Neuronal stem cell (in vitro differentiated cells): Measurements from ENCODE around the gene OR5K2.

Experiments used
- DNase-seq: peaks from one replicate; pipeline ENCODE4 v3.0.0-alpha.2; 2013; ENCODE audit warnings: low spot score
- H2AFZ ChIP-seq: one replicate; pipeline ENCODE4 v1.6.1; 2013; ENCODE audit warnings: mild to moderate bottlenecking, low read length, inconsistent platforms
- H2AK5ac ChIP-seq: 2 replicates; pipeline ENCODE4 v1.6.1; 2013; ENCODE audit warnings: low read depth, mild to moderate bottlenecking, inconsistent platforms, low read length, moderate library complexity, mixed read lengths
- H2BK120ac ChIP-seq: 2 replicates; pipeline ENCODE4 v1.6.1; 2013; ENCODE audit warnings: low read depth, mild to moderate bottlenecking, inconsistent platforms, low read length, moderate library complexity, mixed read lengths
- H2BK12ac ChIP-seq: one replicate; pipeline ENCODE4 v1.6.1; 2013; ENCODE audit warnings: low read length, inconsistent platforms
- H2BK15ac ChIP-seq: 2 replicates; pipeline ENCODE4 v1.6.1; 2013; ENCODE audit warnings: mild to moderate bottlenecking, low read length, inconsistent platforms, mixed read lengths
- H2BK5ac ChIP-seq: one replicate; pipeline ENCODE4 v1.6.1; 2013; ENCODE audit warnings: inconsistent platforms, mild to moderate bottlenecking, low read length, moderate library complexity
- H3K14ac ChIP-seq: one replicate; pipeline ENCODE4 v1.6.1; 2013; ENCODE audit warnings: low read length, inconsistent platforms
- H3K18ac ChIP-seq: 2 replicates; pipeline ENCODE4 v1.6.1; 2013; ENCODE audit warnings: low read length, inconsistent platforms
- H3K23ac ChIP-seq: 2 replicates; pipeline ENCODE4 v1.6.1; 2013; ENCODE audit warnings: low read depth, mild to moderate bottlenecking, mixed read lengths, low read length, inconsistent platforms; ENCODE audit not compliant: poor library complexity
- H3K27ac ChIP-seq: replicated peaks from 3 replicates; pipeline ENCODE4 v1.5.1; 2013; ENCODE audit warnings: low read length, inconsistent platforms
- H3K27me3 ChIP-seq, 3 experiments: 2 replicates each; pipeline ENCODE4 v1.6.1; 2013; ENCODE audit warnings: low read length in 3 of 3, mild to moderate bottlenecking in 2 of 3, inconsistent platforms in 1 of 3, low read depth in 1 of 3, mixed read lengths in 1 of 3, moderate library complexity in 1 of 3; ENCODE audit not compliant: control insufficient read depth in 3 of 3, insufficient read depth in 3 of 3
- H3K36me3 ChIP-seq, 2 donors: replicated peaks in 1 of 2; 2 replicates each; pipeline ENCODE4 v1.6.1; 2013; ENCODE audit warnings: low read length in 2 of 2; ENCODE audit not compliant: control insufficient read depth in 2 of 2, insufficient read depth in 2 of 2
- H3K4ac ChIP-seq: 2 replicates; pipeline ENCODE4 v1.6.1; 2013; ENCODE audit warnings: inconsistent platforms, mild to moderate bottlenecking, low read length, moderate library complexity
- H3K4me1 ChIP-seq, 2 donors: 1 replicate in 1 of 2; 2 replicates in 1 of 2; pipeline ENCODE4 v1.6.1; 2013; ENCODE audit warnings: low read length in 2 of 2, low read depth in 1 of 2; ENCODE audit not compliant: control insufficient read depth in 2 of 2, insufficient read depth in 1 of 2
- H3K4me2 ChIP-seq: one replicate; pipeline ENCODE4 v1.6.1; 2013; ENCODE audit warnings: mild to moderate bottlenecking, low read length, inconsistent platforms; ENCODE audit not compliant: insufficient read depth, poor library complexity, severe bottlenecking
- H3K4me3 ChIP-seq, 2 donors: 2 replicates each; pipeline ENCODE4 v1.5.1; 2013; ENCODE audit warnings: low read length in 2 of 2, mild to moderate bottlenecking in 2 of 2, inconsistent platforms in 1 of 2, moderate library complexity in 1 of 2
- H3K79me1 ChIP-seq: one replicate; pipeline ENCODE4 v1.6.1; 2013; ENCODE audit warnings: low read depth, mild to moderate bottlenecking, inconsistent platforms, low read length, moderate library complexity
- H3K9ac ChIP-seq: one replicate; pipeline ENCODE4 v1.6.1; 2013; ENCODE audit warnings: mild to moderate bottlenecking, low read depth, low read length, inconsistent platforms; ENCODE audit not compliant: poor library complexity
- H3K9me3 ChIP-seq, 2 donors: replicated peaks in 1 of 2; 2 replicates each; pipeline versions ENCODE3 to v1.6.1; 2013; ENCODE audit warnings: low read length in 2 of 2, mild to moderate bottlenecking in 2 of 2, inconsistent platforms in 1 of 2, low read depth in 1 of 2, mixed read lengths in 1 of 2, moderate library complexity in 1 of 2; ENCODE audit not compliant: control insufficient read depth in 2 of 2, insufficient read depth in 1 of 2
- H4K8ac ChIP-seq: one replicate; pipeline ENCODE4 v1.6.1; 2013; ENCODE audit warnings: low read depth, mild to moderate bottlenecking, inconsistent platforms, low read length, moderate library complexity
- H4K91ac ChIP-seq: one replicate; pipeline ENCODE4 v1.6.1; 2013; ENCODE audit warnings: low read length, low read depth, mild to moderate bottlenecking, inconsistent platforms; ENCODE audit not compliant: poor library complexity
- WGBS, 2 donors: extraction: QIAGEN DNeasy Blood & Tissue Kit; methylation state at CpG; one replicate each; pipeline ENCODE4 v1.1.7; 2013; ENCODE audit warnings: missing lambda C conversion rate in 2 of 2, mixed read lengths in 1 of 2; ENCODE audit not compliant: insufficient read length in 2 of 2, insufficient replicate concordance in 1 of 2; ENCODE audit errors: extremely low coverage in 2 of 2; 5-methylcytosine and 5-hydroxymethylcytosine counted together

Gene OR5K2

DNA sequence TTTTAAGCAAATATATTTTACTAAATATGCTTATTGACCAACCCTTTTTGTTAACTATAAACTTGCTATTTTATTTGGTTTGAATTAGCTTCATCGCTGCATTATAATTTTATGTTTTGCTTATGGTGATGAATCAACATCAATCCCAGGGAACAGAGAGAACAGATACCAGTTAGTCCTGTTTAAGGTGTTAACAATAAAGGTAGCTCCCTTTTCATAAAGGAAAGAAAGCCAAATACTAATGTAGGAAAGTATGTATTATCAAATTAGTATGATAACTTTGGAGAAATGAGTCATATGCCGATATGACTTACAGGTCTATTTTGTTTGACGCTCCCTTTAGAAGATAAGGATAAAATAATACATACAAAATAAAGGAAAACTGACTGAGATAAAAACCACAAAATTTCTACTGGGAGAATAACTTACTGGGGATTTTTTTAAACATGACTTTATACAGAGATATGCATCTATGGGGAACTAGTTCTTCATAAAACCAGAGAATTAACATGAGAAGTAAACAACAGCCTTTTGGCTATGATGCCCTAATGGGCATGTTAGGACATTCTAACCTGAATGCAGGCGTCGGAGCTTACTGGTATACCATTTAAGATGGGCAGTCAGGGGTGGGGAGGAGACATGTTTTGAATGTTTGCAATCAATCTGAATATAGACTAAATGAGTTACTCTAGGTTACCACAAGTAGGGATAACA is 4.5 kb downstream of the OR5K2 start:
- Histone ChIP-seq H3K4me1 (no peaks in the 10 kb centered on the region), H3K18ac (no peak overlapping the region), H3K23ac (no peak overlapping the region), H3K4me2 (no peak overlapping the region), H3K79me1 (no peaks in the 10 kb centered on the region), H3K14ac (no peak overlapping the region), H2BK5ac (no peak overlapping the region), H2AK5ac (no peak overlapping the region), H3K4me3 (no peak overlapping the region), H2BK12ac (no peak overlapping the region), H2BK15ac (no peak overlapping the region), H4K8ac (no peak overlapping the region), H3K9me3 (no peaks in the 10 kb centered on the region), H2BK120ac (no peak overlapping the region), H3K9ac (no peak overlapping the region), H3K27ac (no peak overlapping the region), H2AFZ (no peak overlapping the region), H4K91ac (no peak overlapping the region), H3K4ac (no peak overlapping the region), H3K27me3 (no peaks in the 10 kb centered on the region), H3K36me3 (no peaks in the 10 kb centered on the region)
- no peak for DNase-seq
- WGBS, 2 donors = no CpG with 5 or more reads among the region's 5 CpGs

DNA sequence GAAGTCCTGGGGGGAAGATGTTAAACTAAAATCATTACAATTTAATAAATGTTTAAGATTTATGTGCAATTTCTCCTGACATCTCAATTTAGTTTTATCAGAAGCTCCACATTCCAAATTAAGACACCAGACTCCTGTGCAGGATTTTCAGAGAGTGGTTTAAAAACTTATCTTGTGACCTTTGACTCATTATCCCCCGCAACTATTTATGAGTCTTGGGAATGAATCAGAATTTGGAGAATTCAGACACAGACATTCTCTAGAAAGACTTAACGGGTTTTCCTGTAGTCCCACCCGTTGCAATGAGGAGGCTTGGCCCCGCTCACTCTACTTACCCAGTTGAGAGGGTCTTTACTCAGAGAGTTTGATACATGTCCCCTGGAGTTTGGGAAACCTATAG is 7.1 kb downstream of the OR5K2 start:
- H4K8ac ChIP-seq = no peak overlapping the region
- no peak overlapping the region for H3K4ac ChIP-seq
- no peak overlapping the region for H2AFZ ChIP-seq
- no peak overlapping the region for H2BK12ac ChIP-seq
- H3K14ac ChIP-seq = no peak overlapping the region
- no peak overlapping the region for H2BK5ac ChIP-seq
- H2AK5ac ChIP-seq = no peak overlapping the region
- no peak overlapping the region for H3K18ac ChIP-seq
- no peaks in the 10 kb centered on the region for H3K27me3 ChIP-seq
- H3K9me3 ChIP-seq = no peaks in the 10 kb centered on the region
- no peak overlapping the region for H3K4me3 ChIP-seq
- no peak for DNase-seq
- no peak overlapping the region for H4K91ac ChIP-seq
- H3K79me1 ChIP-seq = no peaks in the 10 kb centered on the region
- H2BK15ac ChIP-seq = no peak overlapping the region
- H3K4me1 ChIP-seq = no peaks in the 10 kb centered on the region
- no peak overlapping the region for H2BK120ac ChIP-seq
- no peak overlapping the region for H3K4me2 ChIP-seq
- H3K23ac ChIP-seq = no peak overlapping the region
- H3K9ac ChIP-seq = no peak overlapping the region
- no peak overlapping the region for H3K27ac ChIP-seq
- no peaks in the 10 kb centered on the region for H3K36me3 ChIP-seq
- no CpG with 5 or more reads among the region's 4 CpGs for WGBS, 2 donors

DNA sequence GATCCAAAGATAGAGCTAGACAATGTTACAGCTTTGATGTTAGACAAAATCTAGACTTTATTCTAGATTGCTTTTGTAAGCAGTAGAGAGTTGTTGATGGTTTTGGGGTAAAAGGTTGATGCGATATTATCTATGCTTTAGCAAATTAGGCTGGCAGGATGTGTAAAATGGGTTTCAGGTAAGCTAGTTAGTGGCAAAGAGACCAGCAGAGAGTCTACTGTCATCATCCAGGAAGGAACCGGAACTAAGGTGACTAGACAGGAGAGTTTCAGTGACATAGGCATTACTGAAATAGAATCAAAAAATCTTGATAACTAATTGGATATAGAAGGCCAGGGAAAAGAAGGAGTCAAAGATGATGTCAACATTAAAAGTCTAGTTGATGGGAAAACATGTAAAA is 11.1 kb downstream of the OR5K2 start:
- no peak overlapping the region for H2BK15ac ChIP-seq
- H3K23ac ChIP-seq = no peak overlapping the region
- H2AFZ ChIP-seq = no peak overlapping the region
- no peak overlapping the region for H3K27ac ChIP-seq
- no peak overlapping the region for H2BK12ac ChIP-seq
- no peaks in the 10 kb centered on the region for H3K36me3 ChIP-seq
- H3K4me2 ChIP-seq = no peak overlapping the region
- no peak overlapping the region for H2BK120ac ChIP-seq
- no peak overlapping the region for H2BK5ac ChIP-seq
- H2AK5ac ChIP-seq = no peak overlapping the region
- no peak overlapping the region for H3K4me3 ChIP-seq
- H4K8ac ChIP-seq = no peak overlapping the region
- H3K18ac ChIP-seq = no peak overlapping the region
- H3K9ac ChIP-seq = no peak overlapping the region
- no peaks in the 10 kb centered on the region for H3K79me1 ChIP-seq
- no peak overlapping the region for H3K4ac ChIP-seq
- no peak overlapping the region for H3K14ac ChIP-seq
- no peak for DNase-seq
- no CpG with 5 or more reads among the region's 2 CpGs for WGBS, 2 donors
- H3K9me3 ChIP-seq = no peaks in the 10 kb centered on the region
- no peaks in the 10 kb centered on the region for H3K27me3 ChIP-seq
- no peaks in the 10 kb centered on the region for H3K4me1 ChIP-seq
- no peak overlapping the region for H4K91ac ChIP-seq

DNA sequence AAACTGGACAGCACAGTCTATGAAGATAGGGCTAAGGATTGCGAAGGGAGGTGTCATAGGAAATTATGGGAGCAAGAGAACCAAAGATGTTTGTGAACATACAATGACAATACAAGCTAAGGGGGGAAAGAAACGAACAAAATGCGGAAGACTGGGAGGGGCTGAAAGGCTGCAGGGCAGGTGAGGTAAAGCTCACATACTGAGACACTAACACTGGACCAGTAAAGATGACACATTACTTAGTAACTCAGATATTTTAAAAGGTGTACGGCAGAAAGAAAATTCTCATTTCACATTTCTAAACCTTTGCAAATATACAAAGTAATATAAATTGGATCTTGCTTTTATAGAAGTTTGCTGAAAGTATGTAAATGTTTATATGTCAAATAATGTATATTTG is 15.1 kb downstream of the OR5K2 start:
- Histone ChIP-seq H2AFZ (no peak overlapping the region), H4K8ac (no peak overlapping the region), H3K23ac (no peak overlapping the region), H3K4me3 (no peak overlapping the region), H3K14ac (no peak overlapping the region), H3K9me3 (no peaks in the 10 kb centered on the region), H4K91ac (no peak overlapping the region), H2BK5ac (no peak overlapping the region), H3K4ac (no peak overlapping the region), H3K27me3 (no peaks in the 10 kb centered on the region), H3K9ac (no peak overlapping the region), H2BK12ac (no peak overlapping the region), H3K36me3 (peaks cover 5 to 34% of the 10 kb centered on the region in 2 donors), H3K4me2 (no peak overlapping the region), H3K79me1 (no peaks in the 10 kb centered on the region), H3K27ac (no peak overlapping the region), H3K18ac (no peak overlapping the region), H2BK15ac (no peak overlapping the region), H2AK5ac (no peak overlapping the region), H2BK120ac (no peak overlapping the region), H3K4me1 (no peaks in the 10 kb centered on the region)
- WGBS, 2 donors = no CpG with 5 or more reads among the region's 4 CpGs
- no peak for DNase-seq
